Measurements from ENCODE around the gene SFI1.

SFI1 gene

DNA sequence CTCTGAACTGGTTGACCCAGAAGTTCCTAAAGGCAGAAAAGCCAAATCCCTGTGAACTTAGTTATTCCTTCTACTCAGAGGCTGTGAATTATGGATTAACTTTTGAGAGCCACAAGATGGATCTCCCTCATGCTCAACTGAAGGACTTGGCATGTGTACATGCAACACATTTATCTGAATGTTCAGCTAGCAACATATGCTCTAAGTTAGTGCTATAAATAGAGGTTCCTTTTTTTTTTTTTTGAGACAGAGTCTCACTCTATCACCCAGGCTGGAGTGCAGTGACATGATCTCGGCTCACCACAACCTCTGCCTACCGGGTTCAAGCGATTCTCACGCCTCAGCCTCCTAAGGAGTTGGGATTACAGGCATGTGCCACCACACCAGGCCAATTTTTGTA is 46.8 kb upstream of the SFI1 start:
- no peak overlapping the region for H3K23ac ChIP-seq (ENCODE audit: low read depth, low read length, poor library complexity)
- no peak overlapping the region for H2AFZ ChIP-seq (ENCODE audit: low read length)
- H3K4me3 ChIP-seq (ENCODE audit: low read length in 2 of 2), result no peak overlapping the region
- no peak overlapping the region for H2BK15ac ChIP-seq (ENCODE audit: low read length)
- H4K8ac ChIP-seq (ENCODE audit: low read depth, low read length), result no peak overlapping the region
- DNase-seq (ENCODE audit: low spot score), result no peak
- H2AK5ac ChIP-seq (ENCODE audit: low read depth, low read length), result no peak overlapping the region
- no peak overlapping the region for H3K14ac ChIP-seq (ENCODE audit: low read length)
- H3K4me1 ChIP-seq (ENCODE audit: control insufficient read depth in 2 of 2, insufficient read depth in 1 of 2, low read depth in 1 of 2, low read length in 2 of 2), result no peaks in the 10 kb centered on the region
- H4K91ac ChIP-seq (ENCODE audit: low read depth, low read length, poor library complexity), result no peak overlapping the region
- H3K27ac ChIP-seq (replicated peaks; ENCODE audit: low read length), result no peak overlapping the region
- no peak overlapping the region for H2BK12ac ChIP-seq (ENCODE audit: low read length)
- no peak overlapping the region for H2BK5ac ChIP-seq (ENCODE audit: low read length)
- H3K79me1 ChIP-seq (ENCODE audit: low read depth, low read length), result no peaks in the 10 kb centered on the region
- H3K18ac ChIP-seq (ENCODE audit: low read length), result no peak overlapping the region
- no CpG with 5 or more reads among the region's 4 CpGs for WGBS, 2 donors (ENCODE audit: extremely low coverage in 2 of 2, insufficient read length in 2 of 2, insufficient replicate concordance in 1 of 2)
- peaks cover 21 to 95% of the 10 kb centered on the region in 2 donors for H3K36me3 ChIP-seq (replicated peaks in 1 of 2; ENCODE audit: control insufficient read depth in 2 of 2, insufficient read depth in 2 of 2, low read length in 2 of 2)
- H3K9me3 ChIP-seq (replicated peaks in 1 of 2; ENCODE audit: control insufficient read depth in 2 of 2, insufficient read depth in 1 of 2, low read depth in 1 of 2, low read length in 2 of 2), result no peaks in the 10 kb centered on the region
- H3K9ac ChIP-seq (ENCODE audit: low read depth, low read length, poor library complexity), result no peak overlapping the region
- H3K4me2 ChIP-seq (ENCODE audit: insufficient read depth, low read length, poor library complexity, severe bottlenecking), result no peak overlapping the region
- no peak overlapping the region for H2BK120ac ChIP-seq (ENCODE audit: low read depth, low read length)
- no peaks in the 10 kb centered on the region for H3K27me3 ChIP-seq (ENCODE audit: control insufficient read depth in 3 of 3, insufficient read depth in 3 of 3, low read depth in 1 of 3, low read length in 3 of 3)
- H3K4ac ChIP-seq (ENCODE audit: low read length), result no peak overlapping the region

DNA sequence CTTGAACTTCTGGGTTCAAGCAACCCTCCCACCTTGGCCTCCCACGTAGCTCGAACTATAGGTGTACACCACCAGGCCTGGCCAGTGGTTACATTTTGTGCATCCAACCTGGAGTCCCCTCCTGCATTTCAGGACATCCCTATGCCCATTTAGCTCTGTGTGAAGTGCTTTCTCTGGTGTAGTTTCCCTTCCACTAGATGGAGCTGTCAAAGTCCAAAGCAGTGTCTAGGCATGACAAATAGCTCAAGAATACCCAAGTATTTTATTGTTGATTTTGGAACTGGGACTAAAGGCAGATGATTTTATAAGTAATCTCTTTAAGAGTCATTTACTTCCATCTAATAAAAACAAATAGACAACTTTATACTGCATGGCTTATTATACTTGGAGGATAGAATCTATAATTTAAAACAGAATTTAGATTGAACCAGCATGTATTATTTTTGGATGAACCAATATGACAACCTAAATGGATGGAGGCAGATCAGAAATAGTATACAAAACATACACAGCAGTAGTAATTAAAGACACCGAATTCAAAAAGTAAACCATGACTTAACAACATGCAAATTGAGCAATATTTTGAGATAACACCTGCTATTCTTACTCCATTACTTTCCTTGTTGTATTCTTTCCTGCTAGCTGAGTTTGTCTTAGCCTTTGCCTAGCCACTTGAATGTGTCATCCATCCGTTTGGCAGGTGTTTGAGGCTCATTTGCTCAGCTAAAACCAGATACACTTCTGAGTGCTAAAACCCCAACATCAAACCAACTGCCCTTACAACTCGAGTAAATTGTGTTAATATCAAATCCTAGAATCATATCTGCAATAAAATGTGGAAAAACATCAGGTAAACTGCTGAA is 44.4 kb upstream of the SFI1 start:
- Histone ChIP-seq H4K91ac (ENCODE audit: low read depth, low read length, poor library complexity) (no peak overlapping the region), H3K9me3 (replicated peaks in 1 of 2; ENCODE audit: control insufficient read depth in 2 of 2, insufficient read depth in 1 of 2, low read depth in 1 of 2, low read length in 2 of 2) (no peaks in the 10 kb centered on the region), H3K4me2 (ENCODE audit: insufficient read depth, low read length, poor library complexity, severe bottlenecking) (no peak overlapping the region), H3K79me1 (ENCODE audit: low read depth, low read length) (no peaks in the 10 kb centered on the region), H3K4me1 (ENCODE audit: control insufficient read depth in 2 of 2, insufficient read depth in 1 of 2, low read depth in 1 of 2, low read length in 2 of 2) (no peaks in the 10 kb centered on the region), H2BK12ac (ENCODE audit: low read length) (no peak overlapping the region), H2BK5ac (ENCODE audit: low read length) (no peak overlapping the region), H3K18ac (ENCODE audit: low read length) (no peak overlapping the region), H3K27ac (replicated peaks; ENCODE audit: low read length) (no peak overlapping the region), H2BK15ac (ENCODE audit: low read length) (no peak overlapping the region), H2AFZ (ENCODE audit: low read length) (no peak overlapping the region), H2BK120ac (ENCODE audit: low read depth, low read length) (no peak overlapping the region), H3K9ac (ENCODE audit: low read depth, low read length, poor library complexity) (no peak overlapping the region), H2AK5ac (ENCODE audit: low read depth, low read length) (no peak overlapping the region), H3K36me3 (replicated peaks in 1 of 2; ENCODE audit: control insufficient read depth in 2 of 2, insufficient read depth in 2 of 2, low read length in 2 of 2) (peaks cover 16 to 91% of the 10 kb centered on the region in 2 donors), H3K27me3 (ENCODE audit: control insufficient read depth in 3 of 3, insufficient read depth in 3 of 3, low read depth in 1 of 3, low read length in 3 of 3) (no peaks in the 10 kb centered on the region), H3K4me3 (ENCODE audit: low read length in 2 of 2) (no peak overlapping the region), H3K4ac (ENCODE audit: low read length) (no peak overlapping the region), H3K23ac (ENCODE audit: low read depth, low read length, poor library complexity) (no peak overlapping the region), H3K14ac (ENCODE audit: low read length) (no peak overlapping the region), H4K8ac (ENCODE audit: low read depth, low read length) (no peak overlapping the region)
- DNase-seq (ENCODE audit: low spot score), result no peak
- WGBS, 2 donors (ENCODE audit: extremely low coverage in 2 of 2, insufficient read length in 2 of 2, insufficient replicate concordance in 1 of 2), result no CpG with 5 or more reads among the region's 5 CpGs

DNA sequence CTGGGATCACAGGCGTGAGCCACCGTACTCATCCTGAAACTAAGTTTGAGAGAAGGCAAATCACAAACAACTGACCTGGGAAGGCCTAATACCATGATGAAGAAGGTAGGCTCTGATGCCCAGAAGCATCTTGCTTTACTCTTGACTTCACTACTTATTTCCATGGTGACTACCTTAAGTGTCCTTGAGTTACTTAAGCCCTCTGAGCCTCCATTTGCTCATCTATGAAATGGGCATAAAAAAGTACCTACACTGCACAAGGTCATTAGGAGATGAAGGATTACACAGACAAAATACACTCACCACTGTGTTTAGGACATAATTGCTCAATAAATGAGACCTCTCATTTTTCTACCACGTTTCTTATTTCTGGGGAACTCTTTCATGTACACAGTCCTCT is 34.6 kb upstream of the SFI1 start:
- H2AK5ac ChIP-seq (ENCODE audit: low read depth, low read length), result no peak overlapping the region
- no CpG with 5 or more reads among the region's 3 CpGs for WGBS, 2 donors (ENCODE audit: extremely low coverage in 2 of 2, insufficient read length in 2 of 2, insufficient replicate concordance in 1 of 2)
- no peak overlapping the region for H4K8ac ChIP-seq (ENCODE audit: low read depth, low read length)
- H3K23ac ChIP-seq (ENCODE audit: low read depth, low read length, poor library complexity), result no peak overlapping the region
- no peak overlapping the region for H4K91ac ChIP-seq (ENCODE audit: low read depth, low read length, poor library complexity)
- no peaks in the 10 kb centered on the region for H3K27me3 ChIP-seq (ENCODE audit: control insufficient read depth in 3 of 3, insufficient read depth in 3 of 3, low read depth in 1 of 3, low read length in 3 of 3)
- H3K14ac ChIP-seq (ENCODE audit: low read length), result no peak overlapping the region
- H2BK12ac ChIP-seq (ENCODE audit: low read length), result no peak overlapping the region
- H3K4me3 ChIP-seq (ENCODE audit: low read length in 2 of 2), result no peak overlapping the region
- no peaks in the 10 kb centered on the region for H3K9me3 ChIP-seq (replicated peaks in 1 of 2; ENCODE audit: control insufficient read depth in 2 of 2, insufficient read depth in 1 of 2, low read depth in 1 of 2, low read length in 2 of 2)
- no peaks in the 10 kb centered on the region for H3K79me1 ChIP-seq (ENCODE audit: low read depth, low read length)
- peaks cover 26 to 90% of the 10 kb centered on the region in 2 donors for H3K36me3 ChIP-seq (replicated peaks in 1 of 2; ENCODE audit: control insufficient read depth in 2 of 2, insufficient read depth in 2 of 2, low read length in 2 of 2)
- DNase-seq (ENCODE audit: low spot score), result no peak
- no peak overlapping the region for H3K4ac ChIP-seq (ENCODE audit: low read length)
- H3K18ac ChIP-seq (ENCODE audit: low read length), result no peak overlapping the region
- no peak overlapping the region for H3K4me2 ChIP-seq (ENCODE audit: insufficient read depth, low read length, poor library complexity, severe bottlenecking)
- no peaks in the 10 kb centered on the region for H3K4me1 ChIP-seq (ENCODE audit: control insufficient read depth in 2 of 2, insufficient read depth in 1 of 2, low read depth in 1 of 2, low read length in 2 of 2)
- H2BK15ac ChIP-seq (ENCODE audit: low read length), result no peak overlapping the region
- no peak overlapping the region for H3K9ac ChIP-seq (ENCODE audit: low read depth, low read length, poor library complexity)
- H2BK5ac ChIP-seq (ENCODE audit: low read length), result no peak overlapping the region
- no peak overlapping the region for H2AFZ ChIP-seq (ENCODE audit: low read length)
- H3K27ac ChIP-seq (replicated peaks; ENCODE audit: low read length), result no peak overlapping the region
- no peak overlapping the region for H2BK120ac ChIP-seq (ENCODE audit: low read depth, low read length)

DNA sequence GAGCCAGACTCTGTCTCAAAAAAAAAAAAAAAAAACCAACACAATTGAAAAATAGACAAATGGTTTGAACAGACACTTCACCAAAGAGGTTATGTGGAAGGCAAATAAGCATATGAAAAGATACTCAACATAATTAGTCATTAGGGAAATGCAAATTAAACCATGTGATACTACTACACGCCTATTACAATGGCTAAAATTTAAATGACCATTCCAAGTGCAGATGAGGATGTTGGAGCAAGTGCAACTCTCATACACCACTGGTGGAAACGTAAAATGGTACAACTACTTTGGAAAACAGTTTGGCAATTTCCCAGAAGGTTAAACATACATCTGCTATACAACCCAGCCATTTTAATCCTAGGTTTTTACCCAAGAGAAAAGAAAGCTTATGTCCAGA is 31.0 kb upstream of the SFI1 start:
- Histone ChIP-seq H3K27ac (replicated peaks; ENCODE audit: low read length) (no peak overlapping the region), H3K4me2 (ENCODE audit: insufficient read depth, low read length, poor library complexity, severe bottlenecking) (no peak overlapping the region), H4K8ac (ENCODE audit: low read depth, low read length) (no peak overlapping the region), H3K18ac (ENCODE audit: low read length) (no peak overlapping the region), H2BK120ac (ENCODE audit: low read depth, low read length) (no peak overlapping the region), H2BK5ac (ENCODE audit: low read length) (no peak overlapping the region), H4K91ac (ENCODE audit: low read depth, low read length, poor library complexity) (no peak overlapping the region), H2BK15ac (ENCODE audit: low read length) (no peak overlapping the region), H2BK12ac (ENCODE audit: low read length) (no peak overlapping the region), H3K79me1 (ENCODE audit: low read depth, low read length) (no peaks in the 10 kb centered on the region), H3K9ac (ENCODE audit: low read depth, low read length, poor library complexity) (no peak overlapping the region), H3K36me3 (replicated peaks in 1 of 2; ENCODE audit: control insufficient read depth in 2 of 2, insufficient read depth in 2 of 2, low read length in 2 of 2) (peaks cover 21 to 83% of the 10 kb centered on the region in 2 donors), H3K27me3 (ENCODE audit: control insufficient read depth in 3 of 3, insufficient read depth in 3 of 3, low read depth in 1 of 3, low read length in 3 of 3) (no peaks in the 10 kb centered on the region), H3K9me3 (replicated peaks in 1 of 2; ENCODE audit: control insufficient read depth in 2 of 2, insufficient read depth in 1 of 2, low read depth in 1 of 2, low read length in 2 of 2) (no peaks in the 10 kb centered on the region), H2AFZ (ENCODE audit: low read length) (no peak overlapping the region), H3K14ac (ENCODE audit: low read length) (no peak overlapping the region), H3K4me1 (ENCODE audit: control insufficient read depth in 2 of 2, insufficient read depth in 1 of 2, low read depth in 1 of 2, low read length in 2 of 2) (no peaks in the 10 kb centered on the region), H3K23ac (ENCODE audit: low read depth, low read length, poor library complexity) (no peak overlapping the region), H3K4me3 (ENCODE audit: low read length in 2 of 2) (no peak overlapping the region), H3K4ac (ENCODE audit: low read length) (no peak overlapping the region), H2AK5ac (ENCODE audit: low read depth, low read length) (no peak overlapping the region)
- no peak for DNase-seq (ENCODE audit: low spot score)
- WGBS, 2 donors (ENCODE audit: extremely low coverage in 2 of 2, insufficient read length in 2 of 2, insufficient replicate concordance in 1 of 2), result no CpG with 5 or more reads among the region's 2 CpGs

Data from neuronal stem cell (in vitro differentiated cells).